ENCODE results near the gene HACE1.

HACE1 gene

DNA sequence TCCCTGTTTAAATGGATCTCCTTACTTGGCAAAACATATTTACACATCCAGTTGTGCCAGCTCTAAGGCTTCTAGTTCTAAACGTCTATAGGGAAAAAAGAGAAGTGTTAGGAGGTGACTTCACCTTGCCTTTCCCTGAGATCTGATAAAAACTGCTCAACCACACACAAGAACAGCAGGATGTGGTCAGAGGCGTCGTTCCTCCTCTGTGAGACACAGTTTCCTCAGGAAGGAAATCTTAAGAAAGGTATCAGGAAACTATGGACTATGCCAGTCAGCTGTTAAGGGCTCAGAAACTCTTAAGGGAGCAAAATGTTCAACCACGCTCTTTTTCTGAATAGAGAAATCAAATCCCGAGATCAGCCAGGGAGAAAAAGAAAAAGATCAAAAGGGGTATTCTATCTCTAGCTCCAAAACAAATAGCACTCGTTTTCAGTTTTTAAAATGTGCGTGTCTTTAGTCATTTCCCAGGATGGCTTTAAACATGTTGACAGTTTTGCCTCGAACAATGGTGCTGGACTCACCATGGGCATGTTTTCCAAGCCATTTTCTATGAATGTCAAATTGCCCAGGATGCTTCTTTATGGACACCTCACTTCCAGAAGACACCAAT, 154.5 kb downstream of the HACE1 start:
- in situ Hi-C loops (cut with HindIII; ENCODE audit: low sequenced_read_pairs): no loop called here
- TF ChIP-seq, protein P1, sequence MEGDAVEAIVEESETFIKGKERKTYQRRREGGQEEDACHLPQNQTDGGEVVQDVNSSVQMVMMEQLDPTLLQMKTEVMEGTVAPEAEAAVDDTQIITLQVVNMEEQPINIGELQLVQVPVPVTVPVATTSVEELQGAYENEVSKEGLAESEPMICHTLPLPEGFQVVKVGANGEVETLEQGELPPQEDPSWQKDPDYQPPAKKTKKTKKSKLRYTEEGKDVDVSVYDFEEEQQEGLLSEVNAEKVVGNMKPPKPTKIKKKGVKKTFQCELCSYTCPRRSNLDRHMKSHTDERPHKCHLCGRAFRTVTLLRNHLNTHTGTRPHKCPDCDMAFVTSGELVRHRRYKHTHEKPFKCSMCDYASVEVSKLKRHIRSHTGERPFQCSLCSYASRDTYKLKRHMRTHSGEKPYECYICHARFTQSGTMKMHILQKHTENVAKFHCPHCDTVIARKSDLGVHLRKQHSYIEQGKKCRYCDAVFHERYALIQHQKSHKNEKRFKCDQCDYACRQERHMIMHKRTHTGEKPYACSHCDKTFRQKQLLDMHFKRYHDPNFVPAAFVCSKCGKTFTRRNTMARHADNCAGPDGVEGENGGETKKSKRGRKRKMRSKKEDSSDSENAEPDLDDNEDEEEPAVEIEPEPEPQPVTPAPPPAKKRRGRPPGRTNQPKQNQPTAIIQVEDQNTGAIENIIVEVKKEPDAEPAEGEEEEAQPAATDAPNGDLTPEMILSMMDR (IDR thresholded peaks at IDR 0.05; ENCODE audit: low read depth, low read length, missing control alignments): no peak
- peak; percentile 63 for DNase-seq (ENCODE audit: low read depth)
- H3K4me3 ChIP-seq (ENCODE audit: low read depth, low read length): no peak overlapping the region

DNA sequence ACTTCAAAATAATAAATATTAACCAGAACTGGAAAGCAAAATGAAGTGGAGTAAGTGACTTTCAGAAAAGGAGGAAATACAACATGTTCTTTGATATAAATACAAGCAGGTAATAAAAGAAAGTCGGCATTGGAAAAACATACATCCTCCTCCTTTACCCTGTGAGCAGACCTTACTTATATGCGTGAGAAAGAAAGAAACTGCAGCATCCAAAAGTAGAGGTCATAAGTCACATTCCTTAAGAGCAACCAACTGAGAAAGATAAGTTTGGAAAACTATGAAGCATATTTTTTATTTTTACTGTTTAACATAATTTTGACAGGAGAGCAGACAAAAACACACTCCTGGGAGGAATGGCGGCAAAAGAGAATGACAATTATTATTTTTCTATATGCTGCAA, 155.5 kb downstream of the HACE1 start:
- no peak for DNase-seq (ENCODE audit: low read depth)
- no peak overlapping the region for H3K4me3 ChIP-seq (ENCODE audit: low read depth, low read length)
- TF ChIP-seq, protein P1 (IDR thresholded peaks at IDR 0.05; ENCODE audit: low read depth, low read length, missing control alignments): no peak

DNA sequence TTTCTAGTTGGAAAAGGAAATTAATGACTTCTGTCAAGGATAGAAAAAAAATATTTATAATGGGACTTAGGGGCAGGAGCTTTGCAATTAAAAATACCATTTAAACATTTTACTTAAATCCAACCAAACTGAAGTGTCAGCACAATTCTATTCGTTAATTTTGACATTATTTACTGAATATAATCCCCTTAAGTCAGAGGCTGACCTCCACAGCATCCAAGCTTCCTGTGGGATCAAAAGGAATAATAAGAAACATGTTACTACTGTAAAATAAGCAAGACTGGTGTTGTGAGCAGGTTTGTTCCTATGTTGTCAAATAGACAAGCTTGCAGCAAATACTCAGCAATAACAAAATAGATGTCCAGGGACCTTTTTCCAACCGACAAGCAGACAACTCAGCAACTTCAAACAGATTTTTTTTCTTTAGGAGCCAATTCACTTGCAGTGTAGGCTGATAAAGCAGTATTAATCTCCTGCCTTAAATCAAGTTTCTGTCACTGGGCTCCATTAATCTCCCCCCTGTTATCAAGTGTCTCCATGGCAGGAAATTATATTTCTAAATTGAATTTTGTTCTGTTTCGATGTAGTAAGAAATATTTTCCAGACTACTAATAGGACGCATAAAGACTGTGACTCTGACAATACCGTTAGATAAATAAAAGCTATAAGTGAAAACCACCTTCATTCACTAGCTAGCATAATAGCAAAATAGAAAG, 157.4 kb downstream of the HACE1 start:
- TF ChIP-seq, protein P1 (IDR thresholded peaks at IDR 0.05; ENCODE audit: low read depth, low read length, missing control alignments): no peak
- no peak overlapping the region for H3K4me3 ChIP-seq (ENCODE audit: low read depth, low read length)
- no peak for DNase-seq (ENCODE audit: low read depth)
- in situ Hi-C loops (cut with HindIII; ENCODE audit: low sequenced_read_pairs): no loop called here

More for the DNA sequence above, 155.5 kb downstream of the HACE1 start:
- in situ Hi-C loops (cut with HindIII; ENCODE audit: low sequenced_read_pairs): no loop called here

DNA sequence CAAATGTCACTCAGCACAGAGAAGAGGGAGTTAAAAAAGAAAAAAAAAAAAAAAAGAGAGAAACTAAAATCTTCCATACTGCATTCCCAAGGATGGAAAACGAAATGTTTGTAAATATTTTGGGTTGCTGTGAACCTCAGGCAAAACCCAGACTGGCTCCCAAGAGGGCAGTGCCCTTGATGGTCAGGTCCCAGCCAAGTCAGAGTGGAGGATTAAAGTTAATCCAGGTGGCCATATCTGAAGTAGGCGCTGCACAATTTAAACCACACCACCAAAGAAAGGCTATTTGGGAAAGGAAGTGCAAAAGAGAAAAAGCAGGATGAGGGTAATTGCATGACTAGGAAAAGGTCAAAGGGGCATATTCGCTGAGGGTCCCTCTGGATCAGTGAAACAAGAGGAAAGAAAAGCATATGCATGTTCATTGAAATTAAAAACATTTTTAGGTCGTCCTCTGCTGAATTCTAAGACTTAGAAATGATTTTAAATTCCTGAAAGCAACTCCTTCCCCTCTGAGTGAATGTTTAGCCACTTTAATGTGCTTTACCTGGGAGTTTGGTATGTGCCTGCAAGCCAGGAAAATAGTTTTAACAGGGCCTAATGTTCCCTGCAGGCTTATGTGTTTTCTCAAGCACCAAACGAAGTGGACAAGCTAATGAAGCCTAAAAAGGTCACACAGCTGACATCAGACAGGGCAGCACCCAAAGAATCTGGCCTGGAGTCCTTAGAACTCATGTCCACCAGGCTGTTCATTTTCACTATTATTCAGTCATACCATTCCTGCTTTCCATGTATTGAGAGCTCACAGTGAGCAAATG, 159.1 kb downstream of the HACE1 start:
- no peak overlapping the region for H3K4me3 ChIP-seq (ENCODE audit: low read depth, low read length)
- TF ChIP-seq, protein P1 (IDR thresholded peaks at IDR 0.05; ENCODE audit: low read depth, low read length, missing control alignments): no peak
- in situ Hi-C loops (cut with HindIII; ENCODE audit: low sequenced_read_pairs): no loop called here
- no peak for DNase-seq (ENCODE audit: low read depth)

DNA sequence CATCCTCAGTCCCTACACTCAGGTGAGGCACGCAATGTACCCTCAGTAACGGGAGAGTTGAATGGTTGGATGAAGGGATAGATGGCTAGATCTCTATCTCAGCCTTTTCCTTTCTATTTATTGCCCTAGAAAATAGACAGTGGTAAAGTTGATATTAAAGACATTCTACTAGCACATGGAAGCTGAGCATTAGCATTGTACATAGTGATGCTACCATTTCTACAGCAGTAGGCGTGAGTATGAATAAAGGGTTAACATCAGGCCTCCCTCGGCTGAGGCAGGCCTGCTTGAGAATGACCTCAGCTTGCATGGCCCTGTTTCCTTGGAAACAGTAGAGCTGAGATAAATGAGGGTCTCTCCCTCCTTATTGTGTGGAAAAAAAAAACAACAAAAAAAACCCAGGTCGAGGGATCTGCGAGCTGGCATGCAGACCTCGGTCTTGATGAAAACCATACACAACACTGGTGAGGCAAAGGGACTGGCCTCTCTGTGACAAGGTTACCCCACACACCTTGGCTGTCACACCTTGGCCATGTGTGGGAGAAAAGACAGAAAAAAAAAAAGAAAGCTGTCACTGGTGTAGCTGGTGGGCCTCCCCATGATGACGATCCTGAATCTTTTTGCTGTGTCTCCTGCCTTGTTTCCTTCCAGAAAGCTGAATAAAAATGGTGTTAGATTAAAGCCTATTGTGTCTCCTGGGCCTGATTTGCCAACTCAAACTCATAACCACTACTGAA, 160.0 kb downstream of the HACE1 start:
- H3K4me3 ChIP-seq (ENCODE audit: low read depth, low read length): no peak overlapping the region
- no peak for DNase-seq (ENCODE audit: low read depth)
- in situ Hi-C loops (cut with HindIII; ENCODE audit: low sequenced_read_pairs): no loop called here
- TF ChIP-seq, protein P1 (IDR thresholded peaks at IDR 0.05; ENCODE audit: low read depth, low read length, missing control alignments): no peak

DNA sequence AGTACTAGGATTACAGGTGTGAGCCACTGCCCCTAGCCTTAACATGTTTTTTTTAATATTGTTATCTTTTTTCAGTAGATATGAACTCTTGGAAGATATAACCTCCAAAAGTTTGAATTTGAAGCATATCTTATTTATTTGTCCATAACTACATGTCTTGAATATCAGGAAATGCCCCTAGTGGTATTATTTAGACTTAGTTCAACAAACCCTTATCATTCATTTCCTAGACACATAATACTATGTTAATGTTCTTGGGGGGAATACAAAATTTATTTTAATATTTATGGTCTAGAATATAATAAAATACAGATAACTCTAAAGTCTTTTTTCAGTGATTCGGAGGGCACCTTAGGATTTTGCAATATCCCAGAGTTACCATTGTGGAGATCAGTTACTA, 160.7 kb downstream of the HACE1 start:
- in situ Hi-C loops (cut with HindIII; ENCODE audit: low sequenced_read_pairs): no loop called here
- TF ChIP-seq, protein P1 (IDR thresholded peaks at IDR 0.05; ENCODE audit: low read depth, low read length, missing control alignments): no peak
- no peak for DNase-seq (ENCODE audit: low read depth)
- no peak overlapping the region for H3K4me3 ChIP-seq (ENCODE audit: low read depth, low read length)
